HEK293T (cell line): ENCODE data around the gene NFE2L3.

ENCODE experiments used
- BHLHE40 ChIP-seq: fragments of 450-650 bp; IDR thresholded peaks from 2 replicates; pipeline ENCODE4 v1.6.1; 2016; ENCODE audit warnings: mild to moderate bottlenecking, moderate library complexity, borderline replicate concordance
- ELF4 ChIP-seq: fragments of 450-650 bp; IDR thresholded peaks from 2 replicates; pipeline ENCODE4 v1.6.1; 2017; ENCODE audit warnings: antibody characterized with exemption
- FOXA1 ChIP-seq: fragments of 450-650 bp; IDR thresholded peaks from 2 replicates; pipeline ENCODE4 v1.6.1; 2016; ENCODE audit warnings: mild to moderate bottlenecking
- FOXM1 ChIP-seq: fragments of 450-650 bp; IDR thresholded peaks from 2 replicates; pipeline ENCODE4 v1.6.1; 2017; ENCODE audit warnings: mild to moderate bottlenecking, borderline replicate concordance
- PKNOX1 ChIP-seq: fragments of 450-650 bp; IDR thresholded peaks from 2 replicates; pipeline ENCODE4 v1.6.1; 2016
- SUZ12 ChIP-seq: fragments of 450-650 bp; IDR thresholded peaks from 2 replicates; pipeline ENCODE4 v1.6.1; 2016; ENCODE audit warnings: mild to moderate bottlenecking

GRCh38 chr7:26135551-26135950, 16.4 kb upstream of the NFE2L3 start:
- TF ChIP-seq BHLHE40 (no peak), SUZ12 (no peak), FOXM1 (no peak), ELF4 (no peak), PKNOX1 (no peak), FOXA1 (no peak)
